ENCODE results near the gene BCAR3.

GRCh38 chr1:93576746-93577145, 104.9 kb downstream of the BCAR3 start:
- TF ChIP-seq FOS (IDR thresholded peaks at IDR 0.05; ENCODE audit: low read depth, low read length) (no peak), POLR2A (IDR thresholded peaks at IDR 0.05; ENCODE audit: low read depth, low read length) (no peak), CTCF (conservative IDR thresholded peaks at IDR 0.05; ENCODE audit: low read depth, low read length) (no peak), RCOR1 (IDR thresholded peaks at IDR 0.05; ENCODE audit: insufficient replicate concordance, low read length) (no peak), CHD1 (IDR thresholded peaks at IDR 0.05; ENCODE audit: low read depth, low read length) (no peak), CEBPB (IDR thresholded peaks at IDR 0.05; ENCODE audit: low read depth, low read length) (no peak), RFX5 (IDR thresholded peaks at IDR 0.05; ENCODE audit: low read depth, low read length) (no peak), RAD21 (IDR thresholded peaks at IDR 0.05; ENCODE audit: low read length) (no peak), MAFK (IDR thresholded peaks at IDR 0.05; ENCODE audit: low read depth, low read length) (no peak), USF2 (IDR thresholded peaks at IDR 0.05; ENCODE audit: low read depth, low read length) (no peak), MAZ (IDR thresholded peaks at IDR 0.05; ENCODE audit: borderline replicate concordance, low read depth, low read length) (no peak), ELK1 (IDR thresholded peaks at IDR 0.05; ENCODE audit: borderline replicate concordance, low read depth, low read length) (no peak), BHLHE40 (IDR thresholded peaks at IDR 0.05; ENCODE audit: low read depth, low read length) (no peak)

Data from IMR-90 (cell line).